ENCODE results near the gene PRKG1. TPM values are rescaled to one million over a fixed set of nuclear protein-coding genes. Genes with fewer than 3 reads are reported as not detected.
A peak's percentile ranks its signal among the peaks of the same experiment; 100 is the strongest.
"Not testable (repeated sequence)": the region's sequence is repeated elsewhere in the genome, so short reads cannot be mapped to it uniquely, and the experiment has no call there.

The PRKG1 gene
- total RNA-seq, 1 donor from 2014 or later, result 4.6 TPM

GRCh38 chr10:51439645-51440044, 365.4 kb downstream of the PRKG1 start:
- no peak overlapping the region for H3K27ac Mint-ChIP-seq
- TF ChIP-seq CTCF (IDR thresholded peaks at IDR 0.05; ENCODE audit: unreplicated experiment), result no peak
- no peak for DNase-seq (ENCODE audit: low spot score, unreplicated experiment)
- H3K9me3 Mint-ChIP-seq (ENCODE audit: low read depth), result no peaks in the 10 kb centered on the region
- H3K27me3 Mint-ChIP-seq, result no peaks in the 10 kb centered on the region
- H3K36me3 Mint-ChIP-seq (ENCODE audit: insufficient read depth), result no peaks in the 10 kb centered on the region
- H3K4me1 Mint-ChIP-seq (ENCODE audit: low read depth), result no peaks in the 10 kb centered on the region
- H3K4me3 Mint-ChIP-seq (ENCODE audit: low read depth), result no peak overlapping the region

- Mint-ChIP-seq H3K4me1 (ENCODE audit: low read depth) (no peaks in the 10 kb centered on the region), H3K4me3 (ENCODE audit: low read depth) (no peak overlapping the region), H3K36me3 (ENCODE audit: insufficient read depth) (no peaks in the 10 kb centered on the region), H3K27ac (no peak overlapping the region), H3K9me3 (ENCODE audit: low read depth) (no peaks in the 10 kb centered on the region), H3K27me3 (no peaks in the 10 kb centered on the region)
- TF ChIP-seq CTCF (IDR thresholded peaks at IDR 0.05; ENCODE audit: unreplicated experiment), result no peak
- no peak for DNase-seq (ENCODE audit: low spot score, unreplicated experiment)
These were observed 371.3 kb downstream of the PRKG1 start for GRCh38 chr10:51445588-51445987.

- H3K4me1 Mint-ChIP-seq (ENCODE audit: low read depth), result no peaks in the 10 kb centered on the region
- H3K4me3 Mint-ChIP-seq (ENCODE audit: low read depth), result no peak overlapping the region
- H3K27me3 Mint-ChIP-seq, result no peaks in the 10 kb centered on the region
- TF ChIP-seq CTCF (IDR thresholded peaks at IDR 0.05; ENCODE audit: unreplicated experiment), result no peak
- H3K9me3 Mint-ChIP-seq (ENCODE audit: low read depth), result no peaks in the 10 kb centered on the region
- DNase-seq (ENCODE audit: low spot score, unreplicated experiment), result no peak
- H3K36me3 Mint-ChIP-seq (ENCODE audit: insufficient read depth), result no peaks in the 10 kb centered on the region
- no peak overlapping the region for H3K27ac Mint-ChIP-seq
These were observed 372.8 kb downstream of the PRKG1 start for GRCh38 chr10:51447119-51447518.

- not testable (repeated sequence) for H3K36me3 Mint-ChIP-seq (ENCODE audit: insufficient read depth); H3K4me1 Mint-ChIP-seq (ENCODE audit: low read depth); H3K27me3 Mint-ChIP-seq; H3K4me3 Mint-ChIP-seq (ENCODE audit: low read depth); DNase-seq (ENCODE audit: low spot score, unreplicated experiment)
- peak overlapping the region; percentile 38 for H3K27ac Mint-ChIP-seq
- peaks cover 18% of the 10 kb centered on the region for H3K9me3 Mint-ChIP-seq (ENCODE audit: low read depth)
These were observed 381.5 kb downstream of the PRKG1 start for GRCh38 chr10:51455762-51456161.

- no peaks in the 10 kb centered on the region for H3K4me1 Mint-ChIP-seq (ENCODE audit: low read depth)
These were observed 385.2 kb downstream of the PRKG1 start for GRCh38 chr10:51459476-51459875.

More at GRCh38 chr10:51459476-51459875, 385.2 kb downstream of the PRKG1 start:
- Mint-ChIP-seq H3K36me3 (ENCODE audit: insufficient read depth) (peaks cover 1% of the 10 kb centered on the region), H3K4me3 (ENCODE audit: low read depth) (no peak overlapping the region), H3K27ac (no peak overlapping the region), H3K27me3 (no peaks in the 10 kb centered on the region), H3K9me3 (ENCODE audit: low read depth) (peaks cover 10% of the 10 kb centered on the region)
- TF ChIP-seq CTCF (IDR thresholded peaks at IDR 0.05; ENCODE audit: unreplicated experiment), result no peak
- DNase-seq (ENCODE audit: low spot score, unreplicated experiment), result no peak

Data from progenitor cell of endocrine pancreas (in vitro differentiated cells).